NCI-H2227 (cell line): ENCODE data around the gene OPTC.
"Not testable (repeated sequence)": the region's sequence is repeated elsewhere in the genome, so short reads cannot be mapped to it uniquely, and the experiment has no call there.

Experiments
- DNase-seq: peaks from one replicate; lab custom pipeline; 2025; ENCODE audit not compliant: unreplicated experiment; lab: John Stamatoyannopoulos, UW

OPTC gene

GRCh38 chr1:203516184-203516583 lies 22.2 kb downstream of the OPTC start:
- no peak for DNase-seq

- no peak for DNase-seq
These were observed 23.0 kb downstream of the OPTC start for GRCh38 chr1:203516906-203517305.

GRCh38 chr1:203517426-203518110 lies 23.6 kb downstream of the OPTC start:
- peak; percentile 51 for DNase-seq

DNA sequence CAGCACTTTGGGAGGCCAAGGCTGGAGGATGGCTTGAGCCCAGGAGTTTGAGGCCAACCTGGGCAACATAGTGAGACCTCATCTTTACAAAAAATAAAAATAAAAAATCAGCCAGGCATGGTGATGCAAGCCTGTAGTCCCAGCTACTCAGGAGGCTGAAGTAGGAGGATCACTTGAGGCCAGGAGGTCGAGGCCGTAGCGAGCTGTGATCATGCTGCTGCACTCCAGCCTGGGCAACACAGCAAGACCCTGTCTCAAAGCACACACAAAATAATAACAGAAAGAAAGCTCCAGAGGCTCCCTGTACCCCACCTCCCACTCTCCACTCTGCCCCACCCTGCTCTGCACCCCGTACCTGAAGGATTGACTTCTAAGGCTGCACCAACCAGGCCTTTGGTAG lies 24.2 kb downstream of the OPTC start:
- DNase-seq = not testable (repeated sequence)

GRCh38 chr1:203518541-203518940 lies 24.6 kb downstream of the OPTC start:
- no peak for DNase-seq

- no peak for DNase-seq
These were observed 25.3 kb downstream of the OPTC start for GRCh38 chr1:203519053-203519840.

DNA sequence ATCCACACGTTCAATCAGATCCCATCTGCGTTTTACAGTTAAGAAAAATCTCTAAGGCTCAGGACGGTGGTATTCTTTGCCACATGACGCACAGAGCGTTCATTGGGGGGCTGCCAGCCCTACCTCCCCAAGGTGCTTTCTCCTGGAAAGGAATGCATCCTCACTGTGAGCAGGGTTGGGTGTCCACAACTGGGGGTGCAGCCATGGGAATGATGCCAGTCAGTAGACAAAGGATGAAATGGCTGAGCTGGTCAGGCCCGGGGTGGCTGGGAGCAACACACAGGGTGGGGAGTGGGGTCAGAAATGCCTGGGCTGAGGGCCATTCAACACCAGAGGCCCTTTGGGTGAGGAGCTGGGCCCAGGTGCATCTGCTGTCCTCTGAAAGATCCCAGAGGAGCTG lies 25.9 kb downstream of the OPTC start:
- no peak for DNase-seq

GRCh38 chr1:203520315-203520714 lies 26.4 kb downstream of the OPTC start:
- no peak for DNase-seq

DNA sequence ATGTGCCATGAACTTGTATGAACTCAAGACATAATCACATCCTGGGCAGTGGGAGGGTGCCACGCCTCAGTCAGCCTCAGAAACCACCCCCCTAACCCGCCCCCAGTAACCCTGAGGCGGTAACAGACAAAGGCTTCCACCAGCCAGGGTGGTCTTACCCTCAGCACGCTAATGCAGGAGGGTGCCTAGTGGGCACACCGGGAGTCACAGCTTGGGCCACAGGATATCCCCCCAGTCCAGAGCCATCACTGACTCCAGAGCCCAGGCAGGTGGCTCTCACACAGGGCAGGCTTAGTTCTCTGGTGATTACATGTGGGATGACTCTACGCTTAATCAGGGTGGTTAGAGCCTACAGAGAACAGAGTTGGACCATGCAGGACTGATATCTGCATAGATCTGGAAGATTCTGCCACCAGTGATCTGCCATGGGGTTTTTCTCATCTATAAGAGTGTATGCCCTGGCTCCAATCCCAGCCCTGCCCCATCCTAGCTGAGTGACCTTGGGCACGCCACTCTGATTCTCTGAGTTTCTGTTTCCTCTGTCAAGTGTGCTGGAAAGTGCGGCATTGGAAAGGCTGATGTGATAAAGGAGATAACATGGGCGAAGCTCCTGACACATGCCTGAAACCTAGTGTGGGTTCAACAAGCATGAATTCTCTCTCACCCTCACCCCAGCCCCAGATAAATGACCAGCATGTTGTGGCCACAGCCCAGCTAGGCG lies 27.3 kb downstream of the OPTC start:
- DNase-seq = peak; percentile 23

GRCh38 chr1:203521812-203522211 lies 27.9 kb downstream of the OPTC start:
- no peak for DNase-seq

- peak; percentile 88 for DNase-seq
These were observed 28.3 kb downstream of the OPTC start for GRCh38 chr1:203522237-203522636.

GRCh38 chr1:203523667-203524066 lies 29.7 kb downstream of the OPTC start:
- no peak for DNase-seq

DNA sequence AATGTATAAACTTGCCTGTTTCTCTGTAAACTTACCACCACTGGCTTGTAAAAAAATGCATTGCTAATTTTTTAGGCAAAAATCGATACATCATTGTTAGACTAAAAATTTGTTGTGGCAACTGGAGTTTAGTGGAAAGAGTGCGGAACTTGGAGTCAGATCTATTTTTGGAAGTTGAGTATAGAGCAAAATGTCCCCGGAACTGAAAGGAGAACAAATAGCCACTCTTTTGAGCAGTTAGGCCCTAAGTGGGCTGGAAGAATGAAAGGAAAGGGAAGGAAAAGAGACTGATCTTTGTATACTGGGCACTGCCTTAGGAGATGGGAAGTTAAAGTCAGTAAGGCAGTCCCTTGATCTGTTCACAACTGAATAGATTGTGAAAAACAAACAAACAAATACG lies 30.2 kb downstream of the OPTC start:
- DNase-seq = no peak

GRCh38 chr1:203524824-203525223 lies 30.9 kb downstream of the OPTC start:
- DNase-seq = no peak

GRCh38 chr1:203525685-203526084 lies 31.7 kb downstream of the OPTC start:
- DNase-seq = no peak

DNA sequence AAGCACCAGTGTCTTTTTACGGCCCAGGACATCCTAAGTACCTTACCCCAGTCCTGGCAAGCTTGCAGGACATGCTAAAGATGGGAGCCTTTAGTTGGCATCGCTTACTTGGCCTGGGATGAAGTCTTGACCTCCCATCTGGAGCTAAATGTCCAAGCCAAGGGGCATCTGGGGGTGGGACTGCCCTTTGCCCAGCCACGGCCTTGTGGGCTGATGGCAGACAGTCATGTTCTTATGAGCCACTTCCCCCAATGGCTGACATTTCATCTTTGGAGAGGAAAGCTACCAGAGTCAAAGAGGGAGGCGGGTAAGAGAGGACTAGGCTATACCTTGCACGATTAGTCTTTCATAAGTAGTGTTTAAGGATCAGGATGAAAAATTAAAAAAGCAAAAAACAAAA lies 32.2 kb downstream of the OPTC start:
- DNase-seq = no peak

GRCh38 chr1:203526572-203526971 lies 32.6 kb downstream of the OPTC start:
- no peak for DNase-seq

- no peak for DNase-seq
These were observed 33.1 kb downstream of the OPTC start for GRCh38 chr1:203527013-203527412.

DNA sequence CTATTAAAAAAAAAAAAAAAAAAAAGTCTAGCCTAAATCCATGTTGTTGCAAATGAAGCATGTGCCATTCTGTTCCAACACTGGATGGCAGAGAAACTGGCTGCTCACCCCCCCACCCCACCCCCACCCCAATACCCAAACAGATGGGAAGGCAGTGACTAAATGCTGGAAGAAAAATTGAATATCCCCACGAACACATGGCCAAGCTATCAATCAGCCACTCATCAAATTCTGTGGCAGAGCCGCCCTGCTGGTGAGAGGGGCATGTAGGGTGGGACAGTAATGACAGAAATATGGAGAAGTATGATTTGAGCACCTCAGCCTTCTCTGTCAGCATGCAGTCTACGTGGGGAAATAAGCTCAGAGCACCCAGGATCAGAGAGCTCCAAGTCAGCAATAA lies 34.1 kb downstream of the OPTC start:
- DNase-seq = no peak

DNA sequence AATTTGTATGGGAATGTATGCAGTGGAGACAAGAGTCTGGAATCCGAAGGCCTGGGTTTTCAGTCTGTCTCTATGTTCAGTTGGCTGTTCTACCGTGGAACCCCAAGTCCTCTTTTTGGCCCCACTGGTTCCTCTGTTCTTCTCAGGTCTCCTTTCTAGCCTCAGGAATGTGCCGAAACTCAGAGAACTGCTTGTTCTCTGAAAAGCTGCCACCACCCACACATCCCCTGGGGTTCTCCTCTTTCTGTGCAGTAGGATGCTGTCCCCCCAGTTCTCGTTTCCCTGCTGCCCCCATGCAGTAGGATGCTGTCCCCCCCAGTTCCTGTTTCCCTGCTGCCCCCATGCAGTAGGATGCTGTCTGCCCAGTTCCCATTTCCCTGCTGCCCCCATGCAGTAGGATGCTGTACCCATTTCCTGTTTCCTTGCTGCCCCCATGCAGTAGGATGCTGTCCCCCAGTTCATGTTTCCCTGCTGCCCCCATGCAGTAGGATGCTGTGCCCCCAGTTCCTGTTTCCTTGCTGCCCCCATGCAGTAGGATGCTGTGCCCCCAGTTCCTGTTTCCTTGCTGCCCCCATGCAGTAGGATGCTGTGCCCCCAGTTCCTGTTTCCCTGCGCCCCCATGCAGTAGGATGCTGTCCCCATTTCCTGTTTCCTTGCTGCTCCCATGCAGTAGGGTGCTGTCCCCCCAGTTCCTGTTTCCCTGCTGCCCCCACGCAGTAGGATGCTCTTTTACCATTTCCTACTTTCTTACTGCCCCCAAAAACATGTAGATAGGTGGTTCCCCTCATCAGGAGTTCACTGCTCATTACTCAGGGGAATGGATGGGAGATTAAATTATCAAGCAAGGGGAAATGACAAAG lies 35.3 kb downstream of the OPTC start:
- no peak for DNase-seq

GRCh38 chr1:203531063-203531462 lies 37.1 kb downstream of the OPTC start:
- DNase-seq = no peak
